Neutrophil (primary cell): ENCODE measurements around the gene APBA3.

Experiments used
- H3K27ac ChIP-seq: fragments of 200-600 bp; sonication (generic); 2 replicates; pipeline ENCODE4 v1.5.1; 2016; ENCODE audit warnings: mild to moderate bottlenecking, moderate library complexity
- H3K27me3 ChIP-seq: fragments of 200-600 bp; sonication (generic); 2 replicates; pipeline ENCODE4 v1.6.0; 2016; ENCODE audit warnings: mild to moderate bottlenecking
- H3K36me3 ChIP-seq: fragments of 200-600 bp; sonication (generic); 2 replicates; pipeline ENCODE4 v1.5.1; 2017
- H3K4me1 ChIP-seq, 2 experiments: fragments of 200-600 bp in 1 of 2; sonication (generic) in 1 of 2; 1 replicate in 1 of 2; 2 replicates in 1 of 2; pipeline versions ENCODE4 v1.5.1 to v1.6.1; 2013 to 2016; ENCODE audit warnings: low read depth in 1 of 2, low read length in 1 of 2, mild to moderate bottlenecking in 1 of 2, moderate library complexity in 1 of 2; ENCODE audit not compliant: control insufficient read depth in 1 of 2, insufficient read depth in 1 of 2
- H3K4me3 ChIP-seq, 2 experiments: fragments of 200-600 bp in 1 of 2; sonication (generic) in 1 of 2; 1 replicate in 1 of 2; 2 replicates in 1 of 2; pipeline ENCODE4 v1.5.1; 2013 to 2016; ENCODE audit warnings: low read depth in 1 of 2, low read length in 1 of 2, mild to moderate bottlenecking in 1 of 2, moderate library complexity in 1 of 2
- H3K9me3 ChIP-seq: fragments of 200-600 bp; sonication (generic); 2 replicates; pipeline ENCODE4 v1.5.1; 2016
- TF ChIP-seq, protein P1 (sequence below): fragments of 200-600 bp; sonication (generic); IDR thresholded peaks from 2 replicates; pipeline ENCODE4 v1.5.1; 2016; ENCODE audit warnings: antibody characterized with exemption

Gene APBA3

DNA sequence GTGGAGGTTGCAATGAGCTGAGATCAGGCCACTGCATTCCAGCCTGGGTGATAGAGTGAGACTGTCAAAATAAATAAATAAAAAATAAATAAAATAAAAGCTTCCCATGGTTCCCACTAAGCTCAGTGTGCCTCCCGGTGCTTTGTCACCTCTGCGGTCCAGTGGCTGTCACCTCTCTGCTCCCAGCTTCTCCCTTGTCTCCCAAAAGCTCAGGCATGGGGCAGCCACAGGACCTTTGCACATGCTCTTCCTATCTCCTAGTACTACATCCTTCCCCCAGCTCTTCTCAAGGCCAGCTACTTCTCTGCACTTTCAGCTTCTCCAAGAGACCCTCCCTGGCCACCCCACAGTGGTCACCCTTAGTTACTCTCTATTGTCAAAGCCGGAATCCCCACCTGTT, 32.3 kb upstream of the APBA3 start:
- no peaks in the 10 kb centered on the region for H3K9me3 ChIP-seq

DNA sequence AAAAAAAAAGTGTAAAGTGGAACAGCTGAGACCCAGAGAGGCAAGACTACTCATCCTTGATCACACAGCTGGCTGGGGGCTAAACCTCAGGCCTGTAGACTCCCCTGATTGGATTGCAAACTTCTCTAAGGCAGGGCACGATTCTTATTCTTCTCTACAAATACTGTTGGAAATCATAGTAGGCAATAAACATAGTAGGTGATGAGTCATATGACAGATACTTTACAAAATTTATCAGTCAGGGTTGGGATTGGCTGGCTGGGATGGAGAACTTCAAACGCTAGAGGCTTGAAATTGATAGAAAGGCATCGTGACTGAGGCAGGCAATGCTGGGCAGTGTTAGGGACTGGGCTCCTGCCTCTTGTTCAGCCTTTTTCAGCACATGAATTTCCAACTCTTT, 30.6 kb upstream of the APBA3 start:
- Histone ChIP-seq H3K27me3 (peaks cover 36% of the 10 kb centered on the region), H3K27ac (no peak overlapping the region), H3K4me1 (no peaks in the 10 kb centered on the region), H3K36me3 (no peaks in the 10 kb centered on the region), H3K4me3 (no peak overlapping the region), H3K9me3 (no peaks in the 10 kb centered on the region)
- TF ChIP-seq, protein P1, sequence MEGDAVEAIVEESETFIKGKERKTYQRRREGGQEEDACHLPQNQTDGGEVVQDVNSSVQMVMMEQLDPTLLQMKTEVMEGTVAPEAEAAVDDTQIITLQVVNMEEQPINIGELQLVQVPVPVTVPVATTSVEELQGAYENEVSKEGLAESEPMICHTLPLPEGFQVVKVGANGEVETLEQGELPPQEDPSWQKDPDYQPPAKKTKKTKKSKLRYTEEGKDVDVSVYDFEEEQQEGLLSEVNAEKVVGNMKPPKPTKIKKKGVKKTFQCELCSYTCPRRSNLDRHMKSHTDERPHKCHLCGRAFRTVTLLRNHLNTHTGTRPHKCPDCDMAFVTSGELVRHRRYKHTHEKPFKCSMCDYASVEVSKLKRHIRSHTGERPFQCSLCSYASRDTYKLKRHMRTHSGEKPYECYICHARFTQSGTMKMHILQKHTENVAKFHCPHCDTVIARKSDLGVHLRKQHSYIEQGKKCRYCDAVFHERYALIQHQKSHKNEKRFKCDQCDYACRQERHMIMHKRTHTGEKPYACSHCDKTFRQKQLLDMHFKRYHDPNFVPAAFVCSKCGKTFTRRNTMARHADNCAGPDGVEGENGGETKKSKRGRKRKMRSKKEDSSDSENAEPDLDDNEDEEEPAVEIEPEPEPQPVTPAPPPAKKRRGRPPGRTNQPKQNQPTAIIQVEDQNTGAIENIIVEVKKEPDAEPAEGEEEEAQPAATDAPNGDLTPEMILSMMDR, result no peak

More for the DNA sequence above, 32.3 kb upstream of the APBA3 start:
- no peaks in the 10 kb centered on the region for H3K36me3 ChIP-seq
- TF ChIP-seq, protein P1, result no peak
- peaks cover 30% of the 10 kb centered on the region for H3K27me3 ChIP-seq
- H3K27ac ChIP-seq, result no peak overlapping the region
- no peak overlapping the region for H3K4me3 ChIP-seq
- no peaks in the 10 kb centered on the region for H3K4me1 ChIP-seq

DNA sequence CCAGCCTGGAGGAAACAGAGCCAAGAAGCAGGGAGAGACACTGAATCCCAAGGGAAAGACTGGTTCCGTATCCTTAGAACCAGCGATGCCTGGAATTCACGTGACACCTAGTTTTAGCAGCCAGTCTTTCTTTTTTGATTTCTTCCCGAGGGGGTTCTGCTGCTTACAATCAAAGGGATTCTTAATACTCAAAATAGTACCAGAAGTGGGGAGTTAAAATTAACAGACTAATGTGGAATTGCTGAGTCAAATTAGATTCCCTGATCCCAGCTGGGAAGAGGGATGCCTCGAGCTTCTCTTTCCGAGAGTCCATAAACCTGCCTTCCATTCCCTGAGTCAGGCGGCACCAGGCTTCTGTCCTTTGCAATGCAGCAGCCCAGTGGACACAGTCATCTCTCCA, 29.4 kb upstream of the APBA3 start:
- TF ChIP-seq, protein P1, result no peak
- H3K9me3 ChIP-seq, result no peaks in the 10 kb centered on the region
- no peak overlapping the region for H3K4me3 ChIP-seq
- peaks cover 47% of the 10 kb centered on the region for H3K27me3 ChIP-seq
- H3K36me3 ChIP-seq, result no peaks in the 10 kb centered on the region
- H3K27ac ChIP-seq, result no peak overlapping the region
- H3K4me1 ChIP-seq, result peaks cover under 1 to 2% of the 10 kb centered on the region in 2 experiments

DNA sequence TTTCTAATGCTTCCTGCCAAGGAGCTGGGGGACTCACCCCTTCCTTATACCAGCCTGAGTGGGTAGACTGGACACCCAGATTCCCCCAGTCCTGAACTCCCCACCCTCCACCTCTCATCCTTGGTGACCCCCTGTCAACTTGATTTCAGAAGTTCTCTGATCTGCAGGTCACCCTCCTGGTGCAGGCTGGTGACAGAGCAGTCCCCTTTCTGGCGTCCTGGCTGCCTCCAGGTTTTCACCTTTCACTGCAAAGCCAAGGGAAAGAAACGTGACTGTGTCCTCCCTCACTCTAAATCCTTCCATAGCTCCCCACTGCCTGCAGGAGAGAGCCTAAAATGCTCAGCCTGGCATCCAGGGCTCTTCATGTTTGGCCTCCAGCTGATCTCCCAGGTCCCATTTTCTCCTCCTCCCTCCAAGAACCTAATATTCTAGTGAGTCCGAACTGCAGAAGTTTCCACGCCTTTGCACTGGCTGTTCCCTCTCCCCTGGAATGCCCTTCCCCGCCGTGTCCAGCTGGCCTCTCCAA, 28.8 kb upstream of the APBA3 start:
- Histone ChIP-seq H3K36me3 (no peaks in the 10 kb centered on the region), H3K27ac (no peak overlapping the region), H3K4me3 (no peak overlapping the region), H3K9me3 (no peaks in the 10 kb centered on the region), H3K4me1 (peaks cover 7 to 9% of the 10 kb centered on the region in 2 experiments), H3K27me3 (peaks cover 54% of the 10 kb centered on the region)
- TF ChIP-seq, protein P1, result no peak

DNA sequence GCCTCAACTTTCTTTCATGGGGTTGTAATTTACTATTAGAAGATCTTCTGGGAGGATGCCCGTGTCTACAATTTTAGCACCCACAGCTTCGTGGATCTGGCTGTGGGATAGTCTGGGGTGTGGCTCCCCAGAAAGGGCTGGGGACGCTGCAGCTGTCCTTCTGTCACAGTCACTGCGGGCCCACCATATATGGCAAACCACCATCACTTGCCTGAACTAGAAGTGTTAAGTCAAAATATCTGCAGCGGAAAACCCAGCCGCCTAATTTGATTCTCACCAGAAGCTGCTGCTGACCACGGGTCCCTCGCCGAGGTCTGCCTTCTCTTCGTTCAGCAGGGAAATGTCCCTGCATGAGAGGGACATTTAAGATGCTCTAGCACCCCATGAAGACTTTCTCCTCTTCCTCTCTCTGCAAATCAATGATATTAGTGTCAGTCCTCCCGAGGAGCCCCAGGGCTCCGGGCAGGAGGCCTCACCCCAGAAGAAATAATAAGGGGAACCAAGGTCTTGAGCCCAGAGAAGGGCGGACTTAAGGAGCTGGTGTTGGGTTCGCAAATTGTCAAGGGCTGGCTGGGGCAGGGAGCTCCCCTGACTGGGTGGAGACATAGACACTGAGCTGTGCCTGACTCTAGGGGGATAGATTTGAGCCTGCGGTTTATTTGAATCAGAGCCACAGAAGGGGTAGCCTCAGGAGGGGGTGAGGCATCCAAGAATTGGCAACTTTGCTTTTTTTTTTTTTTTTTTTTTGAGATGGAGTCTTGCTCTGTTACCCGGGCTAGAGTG, 27.7 kb upstream of the APBA3 start:
- Histone ChIP-seq H3K4me1 (peaks cover 13 to 15% of the 10 kb centered on the region in 2 experiments), H3K27me3 (peaks cover 65% of the 10 kb centered on the region), H3K27ac (no peak overlapping the region), H3K36me3 (no peaks in the 10 kb centered on the region), H3K9me3 (no peaks in the 10 kb centered on the region), H3K4me3 (no peak overlapping the region)
- TF ChIP-seq, protein P1, result no peak
